Nephron progenitor cell (in vitro differentiated cells): Measurements from ENCODE around the gene SLC25A41.

ENCODE experiments used
- DNase-seq: peaks from one replicate; pipeline ENCODE4 v3.0.0; 2021
- H3K27ac Mint-ChIP-seq: 2 replicates; pipeline ENCODE4 v1.8.0; 2021; ENCODE audit warnings: mild to moderate bottlenecking, moderate library complexity, mixed read lengths
- H3K27me3 Mint-ChIP-seq: 2 replicates; pipeline ENCODE4 v1.8.0; 2021; ENCODE audit warnings: mild to moderate bottlenecking, low read depth, mixed read lengths; ENCODE audit not compliant: poor library complexity
- H3K36me3 Mint-ChIP-seq: 2 replicates; pipeline ENCODE4 v1.8.0; 2021; ENCODE audit warnings: low read depth, mixed read lengths
- H3K4me1 Mint-ChIP-seq: 2 replicates; pipeline ENCODE4 v1.8.0; 2021; ENCODE audit warnings: mixed read lengths
- H3K4me3 Mint-ChIP-seq: 2 replicates; pipeline ENCODE4 v1.8.0; 2021; ENCODE audit warnings: mild to moderate bottlenecking, moderate library complexity, mixed read lengths
- H3K9me3 Mint-ChIP-seq: 2 replicates; pipeline ENCODE4 v1.8.0; 2021; ENCODE audit warnings: mild to moderate bottlenecking, moderate library complexity, mixed read lengths
- CTCF ChIP-seq: fragments of 200-600 bp; sonication (generic); IDR thresholded peaks from 2 replicates; pipeline ENCODE4 v1.5.0; 2021; ENCODE audit warnings: antibody characterized with exemption

Gene SLC25A41

GRCh38 chr19:6412447-6413091 is 21.0 kb downstream of the SLC25A41 start:
- Mint-ChIP-seq H3K9me3 (no peaks in the 10 kb centered on the region), H3K36me3 (peaks cover 12% of the 10 kb centered on the region), H3K27me3 (no peaks in the 10 kb centered on the region), H3K4me3 (no peak overlapping the region), H3K4me1 (peaks cover 10% of the 10 kb centered on the region), H3K27ac (no peak overlapping the region)
- DNase-seq: peak; percentile 51
- peak; percentile 52 for TF ChIP-seq CTCF

GRCh38 chr19:6412061-6412446 is 21.5 kb downstream of the SLC25A41 start:
- no peak for TF ChIP-seq CTCF
- Mint-ChIP-seq H3K4me3 (no peak overlapping the region), H3K4me1 (peaks cover 10% of the 10 kb centered on the region), H3K9me3 (no peaks in the 10 kb centered on the region), H3K36me3 (peaks cover 12% of the 10 kb centered on the region), H3K27ac (no peak overlapping the region), H3K27me3 (no peaks in the 10 kb centered on the region)
- no peak for DNase-seq

- H3K36me3 Mint-ChIP-seq: peaks cover 7% of the 10 kb centered on the region
- no peaks in the 10 kb centered on the region for H3K9me3 Mint-ChIP-seq
- no peak overlapping the region for H3K27ac Mint-ChIP-seq
- H3K27me3 Mint-ChIP-seq: no peaks in the 10 kb centered on the region
- H3K4me3 Mint-ChIP-seq: no peak overlapping the region
- no peak for DNase-seq
- TF ChIP-seq CTCF: no peak
- peaks cover 7% of the 10 kb centered on the region for H3K4me1 Mint-ChIP-seq
Observed at GRCh38 chr19:6409346-6409745, 24.2 kb downstream of the SLC25A41 start.

GRCh38 chr19:6406401-6406800 is 27.2 kb downstream of the SLC25A41 start:
- Mint-ChIP-seq H3K27ac (no peak overlapping the region), H3K4me1 (peaks cover 20% of the 10 kb centered on the region), H3K27me3 (no peaks in the 10 kb centered on the region), H3K36me3 (no peaks in the 10 kb centered on the region), H3K9me3 (no peaks in the 10 kb centered on the region), H3K4me3 (no peak overlapping the region)
- no peak for TF ChIP-seq CTCF
- no peak for DNase-seq

GRCh38 chr19:6402837-6403608 is 30.5 kb downstream of the SLC25A41 start:
- TF ChIP-seq CTCF: no peak
- Mint-ChIP-seq H3K9me3 (no peaks in the 10 kb centered on the region), H3K4me3 (no peak overlapping the region), H3K27ac (peak overlapping the region; percentile 77), H3K4me1 (peaks cover 24% of the 10 kb centered on the region), H3K27me3 (no peaks in the 10 kb centered on the region), H3K36me3 (no peaks in the 10 kb centered on the region)
- peak; percentile 27 for DNase-seq
